ENCODE data around the gene HP. TPM values are rescaled to one million over a fixed set of nuclear protein-coding genes. Genes with fewer than 3 reads are reported as not detected.

Gene HP
- total RNA-seq, 1 donor from 2014 or later, result not detected

DNA sequence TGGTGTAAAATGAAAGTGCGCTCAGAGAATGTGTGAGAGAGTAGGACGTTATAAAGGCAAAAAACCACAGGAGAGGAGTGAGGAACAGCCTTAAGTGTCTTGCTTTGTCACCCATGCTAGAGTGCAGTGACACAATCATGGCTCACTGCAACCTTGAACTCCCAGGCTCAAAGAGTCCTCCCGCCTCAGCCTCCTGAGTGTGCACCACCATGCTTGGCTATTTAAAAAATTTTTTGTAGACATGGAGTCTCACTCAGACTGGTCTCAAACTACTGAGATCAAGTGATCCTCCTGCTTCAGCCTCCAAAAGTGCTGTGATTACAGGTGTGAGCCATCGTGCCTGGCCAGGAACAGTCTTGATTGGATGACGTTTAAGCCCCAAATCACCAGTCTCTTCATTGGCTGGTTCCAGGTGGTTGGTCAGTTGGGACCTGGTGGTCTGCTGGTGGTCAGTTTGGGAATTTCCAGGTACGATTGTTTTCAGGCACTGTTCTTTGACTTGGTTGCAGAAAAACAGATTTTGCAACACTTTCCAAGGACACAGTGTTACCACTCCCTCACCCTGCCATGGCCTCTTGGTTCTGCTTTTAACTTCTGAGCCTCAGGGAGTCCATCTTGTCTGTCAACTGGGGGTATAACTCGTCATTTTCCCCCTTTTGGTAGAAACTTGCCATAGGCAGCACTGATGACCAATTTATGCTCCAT lies 24.6 kb upstream of the HP start:
- Mint-ChIP-seq H3K4me3 (ENCODE audit: unreplicated experiment) (no peak overlapping the region), H3K36me3 (ENCODE audit: low read depth) (peaks cover 6% of the 10 kb centered on the region), H3K27ac (ENCODE audit: unreplicated experiment) (no peak overlapping the region)

GRCh38 chr16:72033437-72033836 lies 20.9 kb upstream of the HP start:
- DNase-seq (ENCODE audit: low spot score), result no peak
- H3K27ac Mint-ChIP-seq (ENCODE audit: unreplicated experiment), result no peak overlapping the region
- TF ChIP-seq, protein P1, sequence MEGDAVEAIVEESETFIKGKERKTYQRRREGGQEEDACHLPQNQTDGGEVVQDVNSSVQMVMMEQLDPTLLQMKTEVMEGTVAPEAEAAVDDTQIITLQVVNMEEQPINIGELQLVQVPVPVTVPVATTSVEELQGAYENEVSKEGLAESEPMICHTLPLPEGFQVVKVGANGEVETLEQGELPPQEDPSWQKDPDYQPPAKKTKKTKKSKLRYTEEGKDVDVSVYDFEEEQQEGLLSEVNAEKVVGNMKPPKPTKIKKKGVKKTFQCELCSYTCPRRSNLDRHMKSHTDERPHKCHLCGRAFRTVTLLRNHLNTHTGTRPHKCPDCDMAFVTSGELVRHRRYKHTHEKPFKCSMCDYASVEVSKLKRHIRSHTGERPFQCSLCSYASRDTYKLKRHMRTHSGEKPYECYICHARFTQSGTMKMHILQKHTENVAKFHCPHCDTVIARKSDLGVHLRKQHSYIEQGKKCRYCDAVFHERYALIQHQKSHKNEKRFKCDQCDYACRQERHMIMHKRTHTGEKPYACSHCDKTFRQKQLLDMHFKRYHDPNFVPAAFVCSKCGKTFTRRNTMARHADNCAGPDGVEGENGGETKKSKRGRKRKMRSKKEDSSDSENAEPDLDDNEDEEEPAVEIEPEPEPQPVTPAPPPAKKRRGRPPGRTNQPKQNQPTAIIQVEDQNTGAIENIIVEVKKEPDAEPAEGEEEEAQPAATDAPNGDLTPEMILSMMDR (IDR thresholded peaks at IDR 0.05), result no peak
- H3K4me3 Mint-ChIP-seq (ENCODE audit: unreplicated experiment), result no peak overlapping the region
- no peaks in the 10 kb centered on the region for H3K27me3 Mint-ChIP-seq (ENCODE audit: low read depth)
- no peaks in the 10 kb centered on the region for H3K36me3 Mint-ChIP-seq (ENCODE audit: low read depth)
- no peaks in the 10 kb centered on the region for H3K4me1 Mint-ChIP-seq (ENCODE audit: low read depth)
- no peaks in the 10 kb centered on the region for H3K9me3 Mint-ChIP-seq (ENCODE audit: low read depth)

More for the DNA sequence above, 24.6 kb upstream of the HP start:
- no peak for DNase-seq (ENCODE audit: low spot score)
- Mint-ChIP-seq H3K4me1 (ENCODE audit: low read depth) (no peaks in the 10 kb centered on the region), H3K9me3 (ENCODE audit: low read depth) (no peaks in the 10 kb centered on the region), H3K27me3 (ENCODE audit: low read depth) (no peaks in the 10 kb centered on the region)
- TF ChIP-seq, protein P1 (IDR thresholded peaks at IDR 0.05), result no peak

- no peak for DNase-seq (ENCODE audit: low spot score)
- no peaks in the 10 kb centered on the region for H3K36me3 Mint-ChIP-seq (ENCODE audit: low read depth)
- TF ChIP-seq, protein P1 (IDR thresholded peaks at IDR 0.05), result no peak
- H3K4me1 Mint-ChIP-seq (ENCODE audit: low read depth), result no peaks in the 10 kb centered on the region
- H3K9me3 Mint-ChIP-seq (ENCODE audit: low read depth), result no peaks in the 10 kb centered on the region
- H3K27ac Mint-ChIP-seq (ENCODE audit: unreplicated experiment), result no peak overlapping the region
- H3K27me3 Mint-ChIP-seq (ENCODE audit: low read depth), result no peaks in the 10 kb centered on the region
- H3K4me3 Mint-ChIP-seq (ENCODE audit: unreplicated experiment), result no peak overlapping the region
These were observed 18.2 kb upstream of the HP start for GRCh38 chr16:72036098-72036497.

DNA sequence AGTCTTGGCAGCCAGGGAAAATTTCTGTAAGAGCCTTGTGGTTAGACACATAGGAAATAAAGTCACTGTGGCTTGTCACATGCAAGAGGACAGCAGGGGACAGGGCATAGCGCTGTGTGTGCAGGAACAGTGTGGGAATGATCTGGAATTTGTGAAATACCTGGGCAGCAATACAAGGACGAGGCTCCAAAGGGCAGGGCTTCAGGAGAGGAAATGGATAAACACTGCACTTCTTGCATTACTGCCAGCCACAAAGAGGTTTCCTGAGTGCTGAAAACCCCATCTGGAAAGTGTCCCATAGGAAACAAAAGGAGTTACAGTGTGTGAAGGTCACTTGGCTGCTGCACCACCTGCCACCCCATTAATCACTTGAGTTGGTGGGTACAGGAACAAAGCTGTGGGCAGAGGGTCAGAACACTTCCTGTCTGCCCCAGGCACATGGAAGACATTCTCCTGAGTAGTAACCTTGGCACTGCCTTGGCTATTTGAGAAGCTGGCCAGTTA lies 12.1 kb upstream of the HP start:
- Mint-ChIP-seq H3K4me3 (ENCODE audit: unreplicated experiment) (no peak overlapping the region), H3K4me1 (ENCODE audit: low read depth) (no peaks in the 10 kb centered on the region), H3K9me3 (ENCODE audit: low read depth) (no peaks in the 10 kb centered on the region), H3K27ac (ENCODE audit: unreplicated experiment) (no peak overlapping the region), H3K27me3 (ENCODE audit: low read depth) (no peaks in the 10 kb centered on the region), H3K36me3 (ENCODE audit: low read depth) (peaks cover 6% of the 10 kb centered on the region)
- TF ChIP-seq, protein P1 (IDR thresholded peaks at IDR 0.05), result no peak
- DNase-seq (ENCODE audit: low spot score), result no peak

GRCh38 chr16:72043058-72043457 lies 11.2 kb upstream of the HP start:
- H3K27me3 Mint-ChIP-seq (ENCODE audit: low read depth), result no peaks in the 10 kb centered on the region

More at GRCh38 chr16:72043058-72043457, 11.2 kb upstream of the HP start:
- Mint-ChIP-seq H3K27ac (ENCODE audit: unreplicated experiment) (no peak overlapping the region), H3K4me1 (ENCODE audit: low read depth) (no peaks in the 10 kb centered on the region), H3K4me3 (ENCODE audit: unreplicated experiment) (no peak overlapping the region), H3K9me3 (ENCODE audit: low read depth) (no peaks in the 10 kb centered on the region), H3K36me3 (ENCODE audit: low read depth) (peaks cover 6% of the 10 kb centered on the region)
- TF ChIP-seq, protein P1 (IDR thresholded peaks at IDR 0.05), result no peak
- no peak for DNase-seq (ENCODE audit: low spot score)
